GM12878 (cell line): ENCODE data around the gene NMNAT1. TPM values are rescaled to one million over a fixed set of nuclear protein-coding genes. Genes with fewer than 3 reads are reported as not detected.

ENCODE experiments used
- ATAC-seq: fragments of 200-7000 bp; cut with Tn5 transposase; 3 replicates; pipeline ENCODE4 v1.9.1; 2020; ENCODE audit warnings: mild to moderate bottlenecking, moderate library complexity
- BruUV-seq: library from RNA; stranded (reverse); fragments of 400-500 nt; replicated peaks from 2 replicates; lab custom pipeline; 2021; lab: Mats Ljungman, UMichigan
- CTCF ChIA-PET: fragments of 300-600 bp; sonication (Branson Sonifier 250); formaldehyde crosslinking; extraction: SDS; loops from one replicate; lab custom pipeline; 2021; ENCODE audit warnings: inconsistent platforms; lab: Yijun Ruan, JAX
- POLR2A ChIA-PET: fragments of 350-600 bp; formaldehyde crosslinking; extraction: SDS; loops from one replicate; lab custom pipeline; 2021; ENCODE audit warnings: inconsistent platforms; lab: Charles Lee
- RAD21 ChIA-PET: fragments of 300-600 bp; sonication (Branson Sonifier 250); formaldehyde crosslinking; loops from one replicate; lab custom pipeline; 2023; ENCODE audit warnings: antibody characterized with exemption; ENCODE audit not compliant: unreplicated experiment; lab: Charles Lee
- SMC1A ChIA-PET: fragments of 300-600 bp; sonication (Branson Sonifier 250); formaldehyde crosslinking; loops from one replicate; lab custom pipeline; 2023; ENCODE audit not compliant: unreplicated experiment, uncharacterized antibody; lab: Charles Lee
- DNase-seq: peaks from one replicate; pipeline ENCODE4 v3.0.0-alpha.2; 2011; ENCODE audit warnings: low read depth, low spot score
- FAIRE-seq: peaks from 3 replicates; lab custom pipeline; 2011; peaks lifted over from hg19 to GRCh38; lab: Jason Lieb, UNC
- H2AFZ ChIP-seq: 2 replicates; pipeline ENCODE4 v1.6.0; 2011; ENCODE audit warnings: low read depth, low read length, control low read depth; ENCODE audit not compliant: control insufficient read depth
- H3K27ac ChIP-seq: 2 replicates; pipeline ENCODE4 v1.5.1; 2011; ENCODE audit warnings: control low read depth; ENCODE audit not compliant: control insufficient read depth, insufficient read depth
- H3K27me3 ChIP-seq, 2 experiments: replicated peaks in 1 of 2; 2 replicates each; pipeline versions ENCODE4 v1.6.0 to v1.6.1; 2011; ENCODE audit warnings: low read length in 1 of 2; ENCODE audit not compliant: control insufficient read depth in 2 of 2, insufficient read depth in 2 of 2
- H3K36me3 ChIP-seq, 2 experiments: 2 replicates each; pipeline ENCODE4 v1.5.1; 2011; ENCODE audit warnings: low read length in 1 of 2; ENCODE audit not compliant: control insufficient read depth in 2 of 2, insufficient read depth in 2 of 2
- H3K4me1 ChIP-seq: 2 replicates; pipeline ENCODE4 v1.6.1; 2011; ENCODE audit warnings: mild to moderate bottlenecking, low read length, moderate library complexity, mixed read lengths; ENCODE audit not compliant: control insufficient read depth, insufficient read depth
- H3K4me2 ChIP-seq: 2 replicates; pipeline ENCODE4 v1.6.0; 2011; ENCODE audit warnings: control low read depth; ENCODE audit not compliant: control insufficient read depth, insufficient read depth
- H3K4me3 ChIP-seq: fragments of 200-600 bp; sonication (generic); 2 replicates; pipeline ENCODE4 v1.5.1; 2016
- H3K79me2 ChIP-seq: 2 replicates; pipeline ENCODE4 v1.6.0; 2011; ENCODE audit warnings: low read length; ENCODE audit not compliant: control insufficient read depth, insufficient read depth
- H3K9ac ChIP-seq: 2 replicates; pipeline ENCODE4 v1.8.0; 2011; ENCODE audit warnings: low read length, control low read depth, mixed read lengths; ENCODE audit not compliant: control insufficient read depth, insufficient read depth
- H3K9me3 ChIP-seq: replicated peaks from 3 replicates; pipeline ENCODE4 v1.5.1; 2011; ENCODE audit warnings: mild to moderate bottlenecking, low read length; ENCODE audit not compliant: control insufficient read depth, insufficient read depth
- H4K20me1 ChIP-seq: 2 replicates; pipeline ENCODE4 v1.6.0; 2011; ENCODE audit not compliant: control insufficient read depth, insufficient read depth
- BCL11A ChIP-seq: IDR thresholded peaks from 2 replicates; pipeline ENCODE4 v1.6.1; 2011; ENCODE audit warnings: low read depth, low read length
- IRF4 ChIP-seq: IDR thresholded peaks from 2 replicates; pipeline ENCODE4 v1.6.1; 2011; ENCODE audit warnings: low read depth, low read length
- WGBS: methylation state at CpG from one replicate; pipeline ENCODE4 v1.1.6; 2016; ENCODE audit warnings: low lambda C conversion rate; ENCODE audit not compliant: insufficient replicate concordance, insufficient coverage; ENCODE audit errors: missing lambda C conversion rate; 5-methylcytosine and 5-hydroxymethylcytosine counted together
- in situ Hi-C: fragments of 300-500 bp; cut with MboI; formaldehyde crosslinking; loops from 9 replicates; pipeline ENCODE4 v1.14.3; 2018; ENCODE audit warnings: mixed read lengths
- intact Hi-C: fragments of 100-400 bp; cut with micrococcal nuclease; formaldehyde crosslinking; loops from one replicate; pipeline ENCODE4 v1.14.2; 2022; ENCODE audit not compliant: unreplicated experiment
- polyA plus RNA-seq, 11 experiments: library from polyadenylated mRNA; depleted of rRNA in 4 of 11; unstranded in 6 of 11; stranded (reverse) in 5 of 11; fragments of >200 nt; fragmentation: Nextera tagmentation in 4 of 11; fragmentation: Illumina TruSeq in 1 of 11; extraction: Ambion mirVana in 4 of 11; extraction: Trizol in 1 of 11; gene quantifications; 1 replicate in 1 of 11; 2 replicates in 10 of 11; pipeline versions ENCODE4 v1.2.1 to v1.2.3, GENCODE V29; 2011 to 2016; ENCODE audit warnings: inconsistent platforms in 2 of 11, missing spikeins in 2 of 11, low read depth in 1 of 11
- total RNA-seq, 4 experiments: library from RNA; depleted of rRNA in 3 of 4; stranded (reverse); fragments of >200 nt in 3 of 4; fragmentation: Illumina TruSeq in 1 of 4; extraction: Trizol in 1 of 4; gene quantifications; 2 replicates each; pipeline versions ENCODE4 v1.2.1 to v1.2.3, GENCODE V29; 2013 to 2021

NMNAT1 gene
- total and polyA plus RNA-seq, 10 of the 15 experiments (the other 5 are each of a cell fraction or from before 2014, with no cell fraction given): 7.2 to 16.7 (median 11.7) TPM

DNA sequence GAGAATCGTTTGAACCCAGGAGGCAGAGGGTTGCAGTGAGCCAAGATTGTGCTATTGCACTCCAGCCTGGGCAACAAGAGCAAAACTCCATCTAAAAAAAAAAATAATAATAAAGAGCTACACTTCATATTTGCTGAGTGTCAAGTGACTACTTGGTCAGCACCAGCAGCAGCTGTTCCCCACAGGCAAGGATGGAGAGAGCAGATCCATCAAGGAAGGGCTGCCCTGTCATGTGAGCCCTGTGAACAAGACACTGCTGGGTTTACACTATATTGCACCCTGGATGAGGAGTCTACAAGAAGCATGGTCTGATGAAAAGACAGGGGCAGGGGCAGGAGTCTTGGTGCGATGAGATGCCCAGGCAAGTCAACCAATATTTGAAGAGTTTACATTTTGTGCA is 36.8 kb upstream of the NMNAT1 start:
- Histone ChIP-seq H3K27me3 (no peaks in the 10 kb centered on the region), H3K9ac (no peak overlapping the region), H3K4me1 (peaks cover 26% of the 10 kb centered on the region), H3K27ac (no peak overlapping the region), H3K9me3 (no peaks in the 10 kb centered on the region), H3K36me3 (no peaks in the 10 kb centered on the region), H3K79me2 (peaks cover 3% of the 10 kb centered on the region; the same call in 1 of the 2 replicates), H3K4me2 (no peak overlapping the region), H2AFZ (no peak overlapping the region), H3K4me3 (no peak overlapping the region), H4K20me1 (no peaks in the 10 kb centered on the region)
- ChIA-PET RAD21 (interaction anchor here (0.6 to 1.6 kb wide), 2 partner anchors 33 to 44 kb away, joined by 3 read pairs; no protein-coding TSS in a partner anchor), SMC1A (interaction anchor here (1.2 kb wide), 1 partner anchor 17 kb away, joined by 3 read pairs; no protein-coding TSS in a partner anchor), CTCF (no interaction called here), POLR2A (interaction anchor here (0.5 kb wide), 1 partner anchor 119 kb away, joined by 4 read pairs; no protein-coding TSS in a partner anchor)
- WGBS: 75% methylated on average over 2 of the region's 2 CpGs
- in situ Hi-C loops: no loop called here
- BruUV-seq: no TSS peak
- ATAC-seq (no peak), FAIRE-seq (no peak), DNase-seq (no peak)
- no peak for TF ChIP-seq IRF4
- intact Hi-C loops: no loop called here

DNA sequence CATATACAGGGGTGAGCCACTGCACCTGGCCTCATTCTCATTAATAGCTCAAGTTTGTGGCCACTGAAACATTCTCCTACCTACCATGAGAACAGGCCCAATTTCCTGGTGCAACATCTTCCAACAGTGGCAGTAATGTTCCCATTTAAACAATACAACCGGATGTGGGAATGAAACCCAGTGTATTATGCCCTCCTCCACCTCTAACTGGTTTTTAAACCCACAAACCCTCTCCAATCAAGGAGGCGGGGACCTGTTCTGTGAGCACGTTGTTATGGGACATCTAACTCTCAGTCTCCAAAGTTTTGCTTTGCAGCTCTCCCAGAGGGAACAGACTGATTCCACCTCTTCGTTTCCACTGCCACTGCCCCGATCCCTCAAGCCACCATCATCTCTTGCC is 35.8 kb upstream of the NMNAT1 start:
- Histone ChIP-seq H2AFZ (no peak overlapping the region), H3K4me1 (peaks cover 26% of the 10 kb centered on the region), H3K4me3 (no peak overlapping the region), H3K4me2 (peak overlapping the region; percentile 20; the same call in 1 of the 2 replicates), H3K27ac (no peak overlapping the region), H3K36me3 (no peaks in the 10 kb centered on the region), H3K79me2 (peaks cover 3% of the 10 kb centered on the region; the same call in 1 of the 2 replicates), H3K9me3 (no peaks in the 10 kb centered on the region), H3K9ac (no peak overlapping the region), H4K20me1 (no peaks in the 10 kb centered on the region), H3K27me3 (no peaks in the 10 kb centered on the region)
- FAIRE-seq (no peak), ATAC-seq (no peak), DNase-seq (no peak)
- TF ChIP-seq BCL11A: no peak
- 93% methylated on average over 5 of the region's 5 CpGs for WGBS
- no TSS peak for BruUV-seq
- SMC1A ChIA-PET: interaction anchor here (1.3 kb wide), 1 partner anchor 28 kb away, joined by 3 read pairs; no protein-coding TSS in a partner anchor
- in situ Hi-C loops: no loop called here
- POLR2A ChIA-PET: no interaction called here
- intact Hi-C loops: no loop called here
- CTCF ChIA-PET: interaction anchor here (1.0 kb wide), 1 partner anchor 123 kb away, joined by 4 read pairs; no protein-coding TSS in a partner anchor
- RAD21 ChIA-PET: interaction anchor here (1.6 kb wide), 1 partner anchor 34 kb away, joined by 3 read pairs; no protein-coding TSS in a partner anchor
